Right hindlimb (tissue), 1 donor: ENCODE results near the gene RCAN2.

Experiments used
- DNase-seq: peaks from one replicate; pipeline ENCODE4 v3.0.0-alpha.2; 2018

The RCAN2 gene

GRCh38 chr6:46491628-46492547 is 639 bp upstream of the RCAN2 start:
- peak; percentile 52 for DNase-seq

GRCh38 chr6:46490425-46491200 is 636 bp downstream of the RCAN2 start:
- DNase-seq: no peak

GRCh38 chr6:46486181-46486580 is 5.1 kb downstream of the RCAN2 start:
- DNase-seq: no peak

- DNase-seq: no peak
Measured at GRCh38 chr6:46484081-46484820, 7.0 kb downstream of the RCAN2 start.

GRCh38 chr6:46476301-46476700 is 14.9 kb downstream of the RCAN2 start:
- DNase-seq: no peak

- DNase-seq: no peak
Measured at GRCh38 chr6:46473881-46474280, 17.4 kb downstream of the RCAN2 start.

GRCh38 chr6:46472243-46472642 is 19.0 kb downstream of the RCAN2 start:
- DNase-seq: no peak

GRCh38 chr6:46469021-46469420 is 22.2 kb downstream of the RCAN2 start:
- DNase-seq: no peak

- no peak for DNase-seq
Measured at GRCh38 chr6:46468403-46469010, 22.7 kb downstream of the RCAN2 start.

- DNase-seq: no peak
Measured at GRCh38 chr6:46466570-46466969, 24.7 kb downstream of the RCAN2 start.

GRCh38 chr6:46465294-46466165 is 25.7 kb downstream of the RCAN2 start:
- DNase-seq: no peak

- DNase-seq: no peak
Measured at GRCh38 chr6:46456297-46456696, 35.0 kb downstream of the RCAN2 start.

GRCh38 chr6:46454691-46455090 is 36.6 kb downstream of the RCAN2 start:
- DNase-seq: no peak

- DNase-seq: no peak
Measured at GRCh38 chr6:46453741-46454316, 37.4 kb downstream of the RCAN2 start.

- DNase-seq: no peak
Measured at GRCh38 chr6:46453216-46453615, 38.0 kb downstream of the RCAN2 start.

- no peak for DNase-seq
Measured at GRCh38 chr6:46452312-46452917, 38.8 kb downstream of the RCAN2 start.

GRCh38 chr6:46451343-46451742 is 39.9 kb downstream of the RCAN2 start:
- no peak for DNase-seq

- DNase-seq: no peak
Measured at GRCh38 chr6:46444772-46445454, 46.3 kb downstream of the RCAN2 start.

- no peak for DNase-seq
Measured at GRCh38 chr6:46443623-46444022, 47.6 kb downstream of the RCAN2 start.

GRCh38 chr6:46440641-46441040 is 50.6 kb downstream of the RCAN2 start:
- no peak for DNase-seq
